ENCODE data around the gene KLHDC7B.

KLHDC7B gene

DNA sequence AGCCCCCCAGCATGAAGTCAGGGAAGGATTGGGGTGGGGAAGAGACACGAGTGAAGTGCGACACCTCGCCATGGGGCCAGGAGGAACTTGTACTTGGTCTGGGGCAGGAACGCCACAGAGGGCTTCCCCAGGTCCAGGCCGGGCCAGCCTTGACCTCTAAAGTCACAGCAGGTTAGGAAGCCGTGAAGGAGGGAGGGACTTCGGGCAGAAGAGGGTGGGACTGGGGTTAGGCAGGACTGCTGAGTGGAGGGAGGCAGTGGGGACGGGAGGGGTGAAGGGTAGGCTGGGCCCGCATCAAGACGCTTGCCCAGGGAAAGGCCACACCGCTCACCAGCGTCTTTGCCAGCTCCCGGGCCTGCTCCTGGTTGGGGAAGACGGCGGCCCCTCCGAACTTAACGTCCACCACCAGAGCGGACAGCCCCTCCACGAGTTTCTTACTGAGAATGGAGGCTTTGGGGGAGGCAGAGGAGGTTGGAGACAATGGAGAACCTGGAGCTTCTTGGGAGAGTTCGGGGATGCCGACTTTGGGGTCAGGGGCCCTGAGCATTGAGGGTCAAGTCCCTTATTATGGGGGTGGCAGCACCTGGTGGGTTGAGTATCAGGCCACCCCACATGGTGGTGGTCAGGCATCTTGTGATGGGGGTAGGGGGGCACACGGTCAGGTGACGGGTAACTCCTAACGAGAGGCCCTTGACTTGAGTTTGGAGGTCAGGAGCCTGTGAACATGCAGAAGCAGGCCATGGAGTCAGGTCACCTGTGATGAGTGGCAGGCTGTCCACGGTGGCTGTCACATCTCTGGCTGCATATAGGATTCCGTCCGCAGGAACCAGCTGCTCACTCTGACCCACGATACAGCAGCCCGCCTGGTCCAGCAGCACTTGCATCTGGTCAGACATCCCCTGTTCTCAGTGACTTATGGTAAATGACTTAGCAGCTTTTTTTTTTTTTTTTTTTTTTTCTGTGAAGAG is 18.6 kb upstream of the KLHDC7B start:
- peak overlapping the region; percentile 32 for H3K4me3 ChIP-seq (ENCODE audit: low read length)
- DNase-seq (ENCODE audit: low read depth) = no peak
- TF ChIP-seq, protein P1, sequence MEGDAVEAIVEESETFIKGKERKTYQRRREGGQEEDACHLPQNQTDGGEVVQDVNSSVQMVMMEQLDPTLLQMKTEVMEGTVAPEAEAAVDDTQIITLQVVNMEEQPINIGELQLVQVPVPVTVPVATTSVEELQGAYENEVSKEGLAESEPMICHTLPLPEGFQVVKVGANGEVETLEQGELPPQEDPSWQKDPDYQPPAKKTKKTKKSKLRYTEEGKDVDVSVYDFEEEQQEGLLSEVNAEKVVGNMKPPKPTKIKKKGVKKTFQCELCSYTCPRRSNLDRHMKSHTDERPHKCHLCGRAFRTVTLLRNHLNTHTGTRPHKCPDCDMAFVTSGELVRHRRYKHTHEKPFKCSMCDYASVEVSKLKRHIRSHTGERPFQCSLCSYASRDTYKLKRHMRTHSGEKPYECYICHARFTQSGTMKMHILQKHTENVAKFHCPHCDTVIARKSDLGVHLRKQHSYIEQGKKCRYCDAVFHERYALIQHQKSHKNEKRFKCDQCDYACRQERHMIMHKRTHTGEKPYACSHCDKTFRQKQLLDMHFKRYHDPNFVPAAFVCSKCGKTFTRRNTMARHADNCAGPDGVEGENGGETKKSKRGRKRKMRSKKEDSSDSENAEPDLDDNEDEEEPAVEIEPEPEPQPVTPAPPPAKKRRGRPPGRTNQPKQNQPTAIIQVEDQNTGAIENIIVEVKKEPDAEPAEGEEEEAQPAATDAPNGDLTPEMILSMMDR (conservative IDR thresholded peaks at IDR 0.05; ENCODE audit: low read depth, low read length) = no peak

DNA sequence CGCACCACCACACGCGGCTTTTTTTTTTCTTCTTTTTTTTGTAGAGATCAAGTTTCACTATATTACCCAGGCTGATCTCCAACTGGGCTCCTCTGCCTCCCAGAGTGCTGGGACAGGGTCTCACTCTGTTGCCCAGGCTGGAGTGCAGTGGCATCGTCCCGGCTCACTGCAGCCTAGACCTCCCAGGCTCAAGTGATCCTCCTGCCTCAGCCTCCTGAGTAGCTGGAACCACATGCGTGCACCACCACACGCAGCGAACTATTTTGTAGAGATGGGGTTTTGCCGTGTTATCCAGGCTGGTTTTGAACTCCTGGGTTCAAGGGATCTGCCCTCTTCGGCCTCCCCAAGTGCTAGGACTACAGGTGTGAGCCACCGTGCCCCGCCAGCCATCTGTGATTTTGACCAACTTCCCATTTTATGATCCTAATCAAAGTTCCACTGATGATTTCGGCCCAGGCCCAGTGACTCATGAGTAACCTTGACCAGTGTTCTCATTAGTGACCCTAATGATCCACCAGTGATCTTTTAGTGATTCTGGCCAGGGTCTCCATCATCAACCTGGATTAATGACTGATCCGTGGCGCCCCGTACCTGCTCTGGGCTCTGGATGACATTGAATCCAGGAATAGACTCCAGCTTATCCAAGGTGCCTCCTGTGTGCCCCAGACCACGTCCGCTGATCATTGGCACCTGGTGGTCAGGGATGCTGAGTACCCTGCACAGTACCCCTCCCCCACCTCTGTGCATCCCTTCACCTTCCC is 17.6 kb upstream of the KLHDC7B start:
- no peak overlapping the region for H3K4me3 ChIP-seq (ENCODE audit: low read length)
- TF ChIP-seq, protein P1 (conservative IDR thresholded peaks at IDR 0.05; ENCODE audit: low read depth, low read length) = no peak
- no peak for DNase-seq (ENCODE audit: low read depth)

DNA sequence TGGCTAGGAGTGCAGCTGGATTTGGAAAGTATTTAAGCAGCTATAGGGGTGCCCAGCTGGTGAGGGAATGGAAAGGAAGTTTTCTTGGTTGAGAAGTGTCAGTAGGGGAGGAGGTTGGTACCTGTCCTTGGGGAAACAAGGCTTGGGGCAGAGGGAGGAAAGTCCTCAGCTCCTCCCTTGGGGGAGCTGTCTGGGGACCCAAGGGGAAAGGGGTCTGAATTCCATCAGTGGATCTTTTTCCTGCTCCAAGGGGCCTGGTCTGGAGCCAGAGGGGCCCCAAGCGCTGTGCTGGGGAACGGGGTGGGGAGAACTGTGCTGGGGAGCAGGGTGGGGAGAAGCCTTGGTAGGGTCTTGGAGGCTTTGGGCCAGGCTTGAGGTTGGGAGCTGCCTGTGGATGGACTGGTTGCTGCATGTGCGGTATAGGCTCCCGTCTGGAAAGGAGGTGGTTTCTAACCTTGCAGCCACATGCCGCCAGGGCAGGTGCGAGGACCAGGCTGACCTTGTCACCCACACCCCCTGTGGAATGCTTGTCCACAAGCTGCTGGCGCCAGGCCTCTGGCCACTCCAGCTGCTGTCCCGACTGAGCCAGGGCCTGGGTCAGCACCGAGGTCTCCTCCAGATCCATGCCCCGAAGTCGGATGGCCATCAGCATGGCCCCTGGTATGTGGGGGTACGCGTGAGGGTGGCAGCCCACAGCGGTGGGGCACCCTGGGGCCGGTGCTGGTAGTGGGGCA is 16.9 kb upstream of the KLHDC7B start:
- TF ChIP-seq, protein P1 (conservative IDR thresholded peaks at IDR 0.05; ENCODE audit: low read depth, low read length) = no peak
- DNase-seq (ENCODE audit: low read depth) = no peak
- no peak overlapping the region for H3K4me3 ChIP-seq (ENCODE audit: low read length)

DNA sequence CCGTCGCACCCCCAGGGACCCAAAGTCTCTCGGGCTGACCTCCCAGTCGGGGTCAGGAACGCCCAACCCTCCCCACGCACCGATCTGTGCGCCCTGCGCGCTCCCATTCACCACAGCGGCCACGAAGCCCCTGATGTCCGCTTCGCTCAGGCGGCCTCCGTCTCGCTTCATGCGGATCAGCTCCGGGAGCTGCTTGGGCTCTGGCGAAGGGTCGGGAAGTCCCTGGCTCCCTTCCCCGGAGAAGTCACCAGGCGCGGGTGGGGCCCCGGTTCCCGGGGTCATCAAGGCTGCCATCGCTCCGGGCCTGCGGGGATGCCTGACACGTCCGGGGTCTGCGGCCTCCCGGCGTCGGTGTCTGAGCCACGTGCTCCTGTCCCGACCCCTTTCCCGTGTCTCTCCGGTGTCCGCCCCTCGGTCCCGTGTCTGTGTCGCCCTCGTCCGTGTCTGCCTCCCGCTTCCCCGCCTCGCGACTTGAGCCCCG is 16.2 kb upstream of the KLHDC7B start:
- no peak overlapping the region for H3K4me3 ChIP-seq (ENCODE audit: low read length)
- TF ChIP-seq, protein P1 (conservative IDR thresholded peaks at IDR 0.05; ENCODE audit: low read depth, low read length) = no peak
- no peak for DNase-seq (ENCODE audit: low read depth)

DNA sequence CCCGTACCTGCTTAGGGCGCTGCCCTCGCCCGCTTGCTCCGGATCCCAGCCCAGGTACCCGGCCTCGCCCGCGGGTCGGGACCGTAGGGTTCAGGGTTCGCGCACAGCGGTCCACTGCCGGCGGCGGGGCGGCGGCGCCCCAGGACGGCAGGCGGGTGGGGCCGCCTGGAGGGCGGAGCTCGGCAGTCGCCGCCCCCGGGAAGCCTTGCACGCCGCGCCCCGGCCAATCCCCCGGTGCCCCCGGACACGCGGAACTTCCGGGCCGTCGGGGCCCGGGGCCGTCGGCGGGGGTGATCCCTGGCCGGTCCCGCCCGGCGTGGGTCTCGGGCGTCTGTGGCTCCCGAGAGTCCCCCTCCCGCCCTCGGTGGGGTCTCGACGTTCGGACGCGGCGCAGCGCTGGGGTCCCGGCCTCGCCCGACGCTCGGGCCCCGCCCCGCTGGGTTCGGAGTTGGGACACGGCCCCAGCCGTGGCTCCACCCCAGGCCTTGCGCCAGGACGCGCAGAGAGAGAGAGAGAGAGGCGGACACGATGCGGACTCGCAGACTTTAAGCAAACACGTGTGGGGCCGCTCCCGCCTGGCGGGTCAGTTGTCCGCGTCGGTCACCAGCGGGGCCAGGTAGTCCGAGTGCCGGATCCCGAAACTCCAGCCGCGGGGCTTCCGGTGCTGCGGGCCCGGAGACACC is 15.7 kb upstream of the KLHDC7B start, which contains the start of gene TYMP:
Gene TYMP (minus strand): TSS at position 116 of the 683 bp plus-strand sequence. CDS start 303 bp downstream, outside the sequence.
- peak within 1 kb of the TSS; percentile 7 for H3K4me3 ChIP-seq (ENCODE audit: low read length)
- no peak for DNase-seq (ENCODE audit: low read depth)
- TF ChIP-seq, protein P1 (conservative IDR thresholded peaks at IDR 0.05; ENCODE audit: low read depth, low read length) = no peak

DNA sequence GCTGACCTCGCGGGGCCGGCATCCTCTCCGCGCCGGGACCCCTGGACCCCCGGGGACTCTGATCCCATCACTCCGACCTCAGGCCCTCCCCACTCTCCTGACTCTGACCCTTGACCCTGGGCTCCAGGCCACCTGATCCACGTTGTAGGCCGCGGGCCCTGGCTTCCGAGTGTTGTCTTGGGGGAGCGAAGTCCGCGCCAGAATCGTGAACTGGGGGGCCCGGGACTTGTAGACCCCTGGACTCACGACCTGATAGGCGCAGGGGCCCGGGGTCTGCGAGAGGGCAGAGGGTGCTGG is 15.2 kb upstream of the KLHDC7B start:
- DNase-seq (ENCODE audit: low read depth) = no peak
- H3K4me3 ChIP-seq (ENCODE audit: low read length) = peak overlapping the region; percentile 7
- TF ChIP-seq, protein P1 (conservative IDR thresholded peaks at IDR 0.05; ENCODE audit: low read depth, low read length) = no peak

All from retinal pigment epithelial cell (primary cell).